ENCODE measurements around the gene KLF12.

DNA sequence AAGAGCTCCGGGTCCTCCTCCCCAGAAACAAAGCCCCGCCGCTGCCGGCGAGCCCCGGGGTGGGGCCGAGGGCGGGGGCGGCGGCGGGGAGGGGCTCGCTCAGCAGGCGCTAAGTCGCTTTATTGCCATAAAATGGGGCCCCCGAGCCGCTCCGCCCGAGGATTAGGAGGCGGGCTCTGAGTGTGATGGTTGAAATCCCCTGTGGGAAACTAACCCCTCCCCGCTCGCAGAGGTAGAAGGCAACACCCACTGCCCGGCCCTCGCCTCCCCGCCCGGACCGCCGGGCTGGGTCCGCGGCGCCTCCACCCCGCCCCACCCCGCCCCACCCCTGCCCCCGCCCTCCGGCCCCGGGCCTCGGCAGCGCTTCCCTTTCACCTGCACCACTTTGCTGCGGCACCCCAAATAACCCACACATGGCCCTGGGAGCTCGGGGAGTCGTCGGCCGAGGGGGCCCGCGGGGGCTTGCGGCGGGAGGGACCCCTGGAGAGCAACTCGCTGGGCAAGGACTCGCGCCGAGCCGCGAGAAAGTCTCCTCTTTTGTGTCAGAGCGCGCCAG, at the start of gene KLF12:
- TF ChIP-seq, protein P1, sequence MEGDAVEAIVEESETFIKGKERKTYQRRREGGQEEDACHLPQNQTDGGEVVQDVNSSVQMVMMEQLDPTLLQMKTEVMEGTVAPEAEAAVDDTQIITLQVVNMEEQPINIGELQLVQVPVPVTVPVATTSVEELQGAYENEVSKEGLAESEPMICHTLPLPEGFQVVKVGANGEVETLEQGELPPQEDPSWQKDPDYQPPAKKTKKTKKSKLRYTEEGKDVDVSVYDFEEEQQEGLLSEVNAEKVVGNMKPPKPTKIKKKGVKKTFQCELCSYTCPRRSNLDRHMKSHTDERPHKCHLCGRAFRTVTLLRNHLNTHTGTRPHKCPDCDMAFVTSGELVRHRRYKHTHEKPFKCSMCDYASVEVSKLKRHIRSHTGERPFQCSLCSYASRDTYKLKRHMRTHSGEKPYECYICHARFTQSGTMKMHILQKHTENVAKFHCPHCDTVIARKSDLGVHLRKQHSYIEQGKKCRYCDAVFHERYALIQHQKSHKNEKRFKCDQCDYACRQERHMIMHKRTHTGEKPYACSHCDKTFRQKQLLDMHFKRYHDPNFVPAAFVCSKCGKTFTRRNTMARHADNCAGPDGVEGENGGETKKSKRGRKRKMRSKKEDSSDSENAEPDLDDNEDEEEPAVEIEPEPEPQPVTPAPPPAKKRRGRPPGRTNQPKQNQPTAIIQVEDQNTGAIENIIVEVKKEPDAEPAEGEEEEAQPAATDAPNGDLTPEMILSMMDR (IDR thresholded peaks at IDR 0.05): no peak
- no peak for TF ChIP-seq POLR2A (IDR thresholded peaks at IDR 0.05)
